DMS 273 (cell line): ENCODE data around the gene WWOX.

Experiments
- DNase-seq: peaks from one replicate; lab custom pipeline; 2025; ENCODE audit not compliant: unreplicated experiment; lab: John Stamatoyannopoulos, UW

WWOX gene

GRCh38 chr16:79134300-79134699 is 1034.8 kb downstream of the WWOX start:
- no peak for DNase-seq

- no peak for DNase-seq
These were observed 1037.5 kb downstream of the WWOX start for GRCh38 chr16:79136955-79137354.

GRCh38 chr16:79137426-79137939 is 1038.0 kb downstream of the WWOX start:
- DNase-seq: no peak

- no peak for DNase-seq
These were observed 1040.3 kb downstream of the WWOX start for GRCh38 chr16:79139799-79140198.

- no peak for DNase-seq
These were observed 1043.6 kb downstream of the WWOX start for GRCh38 chr16:79143026-79143425.

GRCh38 chr16:79150151-79150550 is 1050.7 kb downstream of the WWOX start:
- no peak for DNase-seq

GRCh38 chr16:79150632-79151310 is 1051.3 kb downstream of the WWOX start:
- DNase-seq: no peak

- DNase-seq: no peak
These were observed 1054.6 kb downstream of the WWOX start for GRCh38 chr16:79154086-79154485.

GRCh38 chr16:79155471-79155870 is 1056.0 kb downstream of the WWOX start:
- DNase-seq: no peak

- DNase-seq: no peak
These were observed 1056.5 kb downstream of the WWOX start for GRCh38 chr16:79155904-79156303.

GRCh38 chr16:79156761-79157160 is 1057.3 kb downstream of the WWOX start:
- DNase-seq: no peak

GRCh38 chr16:79158337-79158736 is 1058.9 kb downstream of the WWOX start:
- no peak for DNase-seq

- DNase-seq: no peak
These were observed 1060.0 kb downstream of the WWOX start for GRCh38 chr16:79159261-79160049.

GRCh38 chr16:79162977-79163376 is 1063.5 kb downstream of the WWOX start:
- DNase-seq: no peak

- no peak for DNase-seq
These were observed 1064.4 kb downstream of the WWOX start for GRCh38 chr16:79163691-79164387.

- no peak for DNase-seq
These were observed 1065.0 kb downstream of the WWOX start for GRCh38 chr16:79164388-79164995.

- no peak for DNase-seq
These were observed 1065.6 kb downstream of the WWOX start for GRCh38 chr16:79165079-79165478.

GRCh38 chr16:79165506-79165905 is 1066.1 kb downstream of the WWOX start:
- no peak for DNase-seq

- DNase-seq: no peak
These were observed 1068.4 kb downstream of the WWOX start for GRCh38 chr16:79167893-79168292.

GRCh38 chr16:79168321-79168720 is 1068.9 kb downstream of the WWOX start:
- DNase-seq: no peak

GRCh38 chr16:79169239-79169638 is 1069.8 kb downstream of the WWOX start:
- DNase-seq: no peak
